Liver (tissue), 2 donors: ENCODE results near the gene SAMD4A.

ENCODE experiments used
- FOXA2 ChIP-seq: IDR thresholded peaks from 2 replicates; pipeline ENCODE4 v1.6.1; 2016; ENCODE audit warnings: antibody characterized with exemption
- YY1 ChIP-seq: IDR thresholded peaks from 2 replicates; pipeline ENCODE4 v1.6.1; 2016; ENCODE audit warnings: antibody characterized with exemption, mild to moderate bottlenecking
- TF ChIP-seq, protein P1 (sequence below): fragments of 150-350 bp; IDR thresholded peaks from 2 replicates; pipeline ENCODE4 v1.5.1; 2017; ENCODE audit warnings: improper control_type of control experiment, low read depth, low read length; ENCODE audit not compliant: missing input control
- TF ChIP-seq, protein P2 (sequence below): IDR thresholded peaks from 2 replicates; pipeline ENCODE4 v1.6.1; 2016; ENCODE audit warnings: antibody characterized with exemption, mild to moderate bottlenecking
- TF ChIP-seq, protein P3 (sequence below): IDR thresholded peaks from 2 replicates; pipeline ENCODE4 v1.6.1; 2016; ENCODE audit warnings: antibody characterized with exemption
- donor health status: healthy.

DNA sequence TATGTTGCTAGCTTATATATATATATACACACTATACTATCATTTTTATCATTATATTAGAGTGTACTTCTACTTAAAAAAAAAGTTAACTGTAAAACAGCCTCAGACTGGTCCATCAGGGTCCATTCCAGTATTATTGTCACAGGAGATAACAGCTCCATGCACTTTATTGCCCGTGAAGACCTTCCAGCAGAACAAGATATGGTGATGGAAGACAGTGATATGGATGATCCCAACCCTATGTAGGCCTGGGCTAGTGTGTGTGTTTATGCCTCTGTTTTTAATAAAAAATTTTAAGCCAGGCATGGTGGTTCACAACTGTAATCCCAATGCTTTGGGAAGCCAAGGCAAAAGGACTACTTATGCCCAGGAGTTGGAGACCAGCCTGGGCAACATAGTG is 249.5 kb downstream of the SAMD4A start:
- TF ChIP-seq, protein P1, sequence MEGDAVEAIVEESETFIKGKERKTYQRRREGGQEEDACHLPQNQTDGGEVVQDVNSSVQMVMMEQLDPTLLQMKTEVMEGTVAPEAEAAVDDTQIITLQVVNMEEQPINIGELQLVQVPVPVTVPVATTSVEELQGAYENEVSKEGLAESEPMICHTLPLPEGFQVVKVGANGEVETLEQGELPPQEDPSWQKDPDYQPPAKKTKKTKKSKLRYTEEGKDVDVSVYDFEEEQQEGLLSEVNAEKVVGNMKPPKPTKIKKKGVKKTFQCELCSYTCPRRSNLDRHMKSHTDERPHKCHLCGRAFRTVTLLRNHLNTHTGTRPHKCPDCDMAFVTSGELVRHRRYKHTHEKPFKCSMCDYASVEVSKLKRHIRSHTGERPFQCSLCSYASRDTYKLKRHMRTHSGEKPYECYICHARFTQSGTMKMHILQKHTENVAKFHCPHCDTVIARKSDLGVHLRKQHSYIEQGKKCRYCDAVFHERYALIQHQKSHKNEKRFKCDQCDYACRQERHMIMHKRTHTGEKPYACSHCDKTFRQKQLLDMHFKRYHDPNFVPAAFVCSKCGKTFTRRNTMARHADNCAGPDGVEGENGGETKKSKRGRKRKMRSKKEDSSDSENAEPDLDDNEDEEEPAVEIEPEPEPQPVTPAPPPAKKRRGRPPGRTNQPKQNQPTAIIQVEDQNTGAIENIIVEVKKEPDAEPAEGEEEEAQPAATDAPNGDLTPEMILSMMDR, result no peak
- TF ChIP-seq, protein P2, sequence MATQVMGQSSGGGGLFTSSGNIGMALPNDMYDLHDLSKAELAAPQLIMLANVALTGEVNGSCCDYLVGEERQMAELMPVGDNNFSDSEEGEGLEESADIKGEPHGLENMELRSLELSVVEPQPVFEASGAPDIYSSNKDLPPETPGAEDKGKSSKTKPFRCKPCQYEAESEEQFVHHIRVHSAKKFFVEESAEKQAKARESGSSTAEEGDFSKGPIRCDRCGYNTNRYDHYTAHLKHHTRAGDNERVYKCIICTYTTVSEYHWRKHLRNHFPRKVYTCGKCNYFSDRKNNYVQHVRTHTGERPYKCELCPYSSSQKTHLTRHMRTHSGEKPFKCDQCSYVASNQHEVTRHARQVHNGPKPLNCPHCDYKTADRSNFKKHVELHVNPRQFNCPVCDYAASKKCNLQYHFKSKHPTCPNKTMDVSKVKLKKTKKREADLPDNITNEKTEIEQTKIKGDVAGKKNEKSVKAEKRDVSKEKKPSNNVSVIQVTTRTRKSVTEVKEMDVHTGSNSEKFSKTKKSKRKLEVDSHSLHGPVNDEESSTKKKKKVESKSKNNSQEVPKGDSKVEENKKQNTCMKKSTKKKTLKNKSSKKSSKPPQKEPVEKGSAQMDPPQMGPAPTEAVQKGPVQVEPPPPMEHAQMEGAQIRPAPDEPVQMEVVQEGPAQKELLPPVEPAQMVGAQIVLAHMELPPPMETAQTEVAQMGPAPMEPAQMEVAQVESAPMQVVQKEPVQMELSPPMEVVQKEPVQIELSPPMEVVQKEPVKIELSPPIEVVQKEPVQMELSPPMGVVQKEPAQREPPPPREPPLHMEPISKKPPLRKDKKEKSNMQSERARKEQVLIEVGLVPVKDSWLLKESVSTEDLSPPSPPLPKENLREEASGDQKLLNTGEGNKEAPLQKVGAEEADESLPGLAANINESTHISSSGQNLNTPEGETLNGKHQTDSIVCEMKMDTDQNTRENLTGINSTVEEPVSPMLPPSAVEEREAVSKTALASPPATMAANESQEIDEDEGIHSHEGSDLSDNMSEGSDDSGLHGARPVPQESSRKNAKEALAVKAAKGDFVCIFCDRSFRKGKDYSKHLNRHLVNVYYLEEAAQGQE, result no peak
- TF ChIP-seq, protein P3, sequence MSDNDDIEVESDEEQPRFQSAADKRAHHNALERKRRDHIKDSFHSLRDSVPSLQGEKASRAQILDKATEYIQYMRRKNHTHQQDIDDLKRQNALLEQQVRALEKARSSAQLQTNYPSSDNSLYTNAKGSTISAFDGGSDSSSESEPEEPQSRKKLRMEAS, result no peak
- no peak for TF ChIP-seq FOXA2
- no peak for TF ChIP-seq YY1
